ENCODE results near the gene DNAJC18. TPM values are rescaled to one million over a fixed set of nuclear protein-coding genes. Genes with fewer than 3 reads are reported as not detected.

Gene DNAJC18
- total and polyA plus RNA-seq, 2 of the 4 experiments (the other 2 are of a cell fraction): 8.5 to 11.1 TPM

DNA sequence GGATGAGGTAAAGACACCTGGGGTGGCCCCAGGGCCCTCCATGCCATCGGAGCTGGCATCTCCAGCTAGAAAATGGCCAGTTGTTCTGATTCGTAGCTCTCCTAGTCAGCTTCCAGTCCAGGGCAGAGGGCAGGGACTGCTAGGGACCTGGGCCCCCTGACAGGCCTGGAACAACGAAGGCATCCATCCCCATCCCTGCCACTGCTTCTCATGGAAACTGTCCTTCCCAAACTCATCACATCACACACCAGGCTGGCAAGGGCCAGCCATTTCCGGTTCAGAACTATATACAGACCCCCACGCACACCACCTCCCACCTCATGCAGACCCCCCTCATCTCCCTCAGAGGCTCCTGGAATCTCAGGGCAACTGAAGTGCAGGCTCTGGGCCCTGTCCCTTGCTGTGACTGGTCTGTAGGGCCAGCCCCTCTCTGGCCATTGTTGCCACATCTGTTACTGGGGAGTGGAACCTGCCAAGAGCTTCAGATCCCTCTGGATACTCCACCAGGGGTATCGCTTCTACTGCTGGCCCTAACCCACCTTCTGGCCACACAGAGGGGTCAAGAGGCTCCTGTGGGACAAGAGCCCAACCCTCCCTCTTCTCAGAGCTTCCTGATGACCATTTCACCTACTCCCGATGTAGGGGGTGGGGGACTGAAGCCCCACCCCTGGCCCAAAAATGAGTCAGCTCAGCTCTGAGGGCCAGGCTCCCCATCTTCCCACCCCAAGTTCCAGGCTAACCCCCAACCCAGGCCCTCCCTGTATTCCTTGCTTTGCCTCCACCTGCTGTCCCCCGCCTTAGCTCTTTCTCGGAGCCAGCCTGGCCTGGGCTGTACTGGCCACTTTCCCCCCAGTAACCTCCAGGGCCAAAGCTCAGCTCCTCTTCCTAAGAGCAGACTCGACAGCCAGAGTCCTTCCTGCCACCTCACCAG is 48.4 kb downstream of the DNAJC18 start (continued):
- no peak for TF ChIP-seq RFX5 (IDR thresholded peaks at IDR 0.05; ENCODE audit: low read depth, low read length)
- TF ChIP-seq, protein P1, sequence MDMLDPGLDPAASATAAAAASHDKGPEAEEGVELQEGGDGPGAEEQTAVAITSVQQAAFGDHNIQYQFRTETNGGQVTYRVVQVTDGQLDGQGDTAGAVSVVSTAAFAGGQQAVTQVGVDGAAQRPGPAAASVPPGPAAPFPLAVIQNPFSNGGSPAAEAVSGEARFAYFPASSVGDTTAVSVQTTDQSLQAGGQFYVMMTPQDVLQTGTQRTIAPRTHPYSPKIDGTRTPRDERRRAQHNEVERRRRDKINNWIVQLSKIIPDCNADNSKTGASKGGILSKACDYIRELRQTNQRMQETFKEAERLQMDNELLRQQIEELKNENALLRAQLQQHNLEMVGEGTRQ (IDR thresholded peaks at IDR 0.05; ENCODE audit: low read depth, low read length): no peak
